Memory B cell (primary cell): ENCODE data around the gene RABGGTB.
"Not testable (repeated sequence)": the region's sequence is repeated elsewhere in the genome, so short reads cannot be mapped to it uniquely, and the experiment has no call there.

ENCODE experiments used
- ATAC-seq: fragments of 150-1000 bp; cut with Tn5 transposase; 2 replicates; pipeline ENCODE4 v1.10.0; 2021; ENCODE audit warnings: low read depth, mild to moderate bottlenecking, moderate library complexity
- DNase-seq, 2 donors: peaks; one replicate each; pipeline ENCODE4 v3.0.0; 2022; ENCODE audit warnings: low spot score in 2 of 2
- H3K27ac Mint-ChIP-seq: one replicate; pipeline ENCODE4 v1.8.0; 2022; ENCODE audit warnings: mild to moderate bottlenecking, moderate library complexity, mixed read lengths
- H3K27me3 Mint-ChIP-seq: one replicate; pipeline ENCODE4 v1.8.0; 2022; ENCODE audit warnings: mixed read lengths
- H3K36me3 Mint-ChIP-seq: one replicate; pipeline ENCODE4 v1.8.0; 2022; ENCODE audit warnings: mild to moderate bottlenecking, mixed read lengths
- H3K4me1 Mint-ChIP-seq: one replicate; pipeline ENCODE4 v1.8.0; 2022; ENCODE audit warnings: mixed read lengths
- H3K4me3 Mint-ChIP-seq: one replicate; pipeline ENCODE4 v1.8.0; 2022; ENCODE audit warnings: mild to moderate bottlenecking, moderate library complexity, mixed read lengths
- H3K9me3 Mint-ChIP-seq: one replicate; pipeline ENCODE4 v1.8.0; 2022; ENCODE audit warnings: mixed read lengths

Gene RABGGTB

GRCh38 chr1:75785983-75786853, at the start of gene RABGGTB:
Gene RABGGTB, plus strand, starts transcription at chr1:75786256. Its CDS starts 16 bp downstream, at chr1:75786272.
- Mint-ChIP-seq H3K27me3 (no peaks in the 10 kb centered on the region), H3K4me1 (peaks cover 36% of the 10 kb centered on the region), H3K4me3 (peak within 1 kb of the TSS; percentile 99), H3K27ac (peak within 1 kb of the TSS; percentile 94), H3K9me3 (no peaks in the 10 kb centered on the region), H3K36me3 (peaks cover 14% of the 10 kb centered on the region)
- DNase-seq (peak; percentile 94 to 96), ATAC-seq (peak; percentile 81)

- Mint-ChIP-seq H3K4me3 (no peak overlapping the region), H3K4me1 (peaks cover 3% of the 10 kb centered on the region), H3K9me3 (no peaks in the 10 kb centered on the region), H3K36me3 (peaks cover 21% of the 10 kb centered on the region), H3K27me3 (no peaks in the 10 kb centered on the region), H3K27ac (no peak overlapping the region)
- ATAC-seq (no peak), DNase-seq (no peak)
Observed at GRCh38 chr1:75742047-75742625, 43.9 kb upstream of the RABGGTB start.

GRCh38 chr1:75745276-75745675, 40.8 kb upstream of the RABGGTB start:
- Mint-ChIP-seq H3K4me1 (peaks cover 3% of the 10 kb centered on the region), H3K36me3 (peaks cover 21% of the 10 kb centered on the region), H3K27me3 (no peaks in the 10 kb centered on the region), H3K27ac (peak overlapping the region; percentile 49), H3K4me3 (no peak overlapping the region), H3K9me3 (no peaks in the 10 kb centered on the region)
- ATAC-seq (peak; percentile 78), DNase-seq (no peak)

- not testable (repeated sequence) for H3K9me3 Mint-ChIP-seq, H3K27me3 Mint-ChIP-seq, DNase-seq, H3K4me1 Mint-ChIP-seq, ATAC-seq, H3K4me3 Mint-ChIP-seq
- Mint-ChIP-seq H3K27ac (peak overlapping the region; percentile 39), H3K36me3 (peaks cover 31% of the 10 kb centered on the region)
Observed at GRCh38 chr1:75757210-75757609, 28.8 kb upstream of the RABGGTB start.

- not testable (repeated sequence) for H3K4me1 Mint-ChIP-seq, H3K9me3 Mint-ChIP-seq, H3K27ac Mint-ChIP-seq, ATAC-seq, H3K4me3 Mint-ChIP-seq, DNase-seq, H3K27me3 Mint-ChIP-seq
- H3K36me3 Mint-ChIP-seq = peaks cover 26% of the 10 kb centered on the region
Observed at GRCh38 chr1:75758543-75758942, 27.5 kb upstream of the RABGGTB start.

GRCh38 chr1:75764057-75764655, 21.9 kb upstream of the RABGGTB start:
- Mint-ChIP-seq H3K4me3 (no peak overlapping the region), H3K4me1 (peaks cover 2% of the 10 kb centered on the region), H3K9me3 (no peaks in the 10 kb centered on the region), H3K36me3 (peaks cover 5% of the 10 kb centered on the region), H3K27ac (peak overlapping the region; percentile 38), H3K27me3 (no peaks in the 10 kb centered on the region)
- DNase-seq (no peak), ATAC-seq (no peak)

DNA sequence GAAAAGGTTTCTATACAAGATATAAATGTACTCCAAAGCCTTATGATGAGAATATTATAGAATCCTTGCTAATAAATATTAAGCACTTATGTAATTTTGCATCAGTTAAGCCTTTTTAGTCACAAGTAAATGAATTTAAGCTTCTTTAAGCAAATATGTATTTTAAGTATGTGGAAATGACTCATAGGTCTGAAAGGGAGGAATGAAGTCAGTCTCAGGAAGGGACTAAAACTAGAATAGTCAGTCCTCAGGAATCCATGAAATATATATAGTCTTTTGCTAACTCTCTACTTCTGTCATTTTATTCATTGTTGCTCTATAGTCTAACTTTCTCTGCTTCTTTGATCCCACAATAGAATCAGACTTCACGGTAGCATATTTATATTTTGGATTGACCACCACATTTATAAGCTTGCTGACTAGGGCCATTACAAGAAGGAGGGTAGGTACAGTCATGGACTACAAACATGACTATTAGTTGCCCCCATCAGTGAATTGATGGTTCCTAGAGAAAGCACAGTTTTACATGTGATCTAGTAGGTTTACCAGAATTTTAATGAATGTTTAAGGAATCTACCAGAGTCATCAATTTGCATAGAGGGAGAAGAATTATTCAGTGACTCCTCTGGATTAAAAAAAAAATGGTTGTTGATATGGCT, 20.2 kb upstream of the RABGGTB start:
- DNase-seq = no peak
- ATAC-seq = no peak
- Mint-ChIP-seq H3K36me3 (peaks cover 5% of the 10 kb centered on the region), H3K9me3 (no peaks in the 10 kb centered on the region), H3K4me1 (peaks cover 2% of the 10 kb centered on the region), H3K27me3 (no peaks in the 10 kb centered on the region), H3K27ac (no peak overlapping the region), H3K4me3 (no peak overlapping the region)

- Mint-ChIP-seq H3K9me3 (no peaks in the 10 kb centered on the region), H3K36me3 (peaks cover 5% of the 10 kb centered on the region), H3K27ac (peak overlapping the region; percentile 41), H3K4me1 (peaks cover 2% of the 10 kb centered on the region), H3K4me3 (no peak overlapping the region), H3K27me3 (no peaks in the 10 kb centered on the region)
- no peak for ATAC-seq
- no peak for DNase-seq
Observed at GRCh38 chr1:75768016-75768415, 18.0 kb upstream of the RABGGTB start.

DNA sequence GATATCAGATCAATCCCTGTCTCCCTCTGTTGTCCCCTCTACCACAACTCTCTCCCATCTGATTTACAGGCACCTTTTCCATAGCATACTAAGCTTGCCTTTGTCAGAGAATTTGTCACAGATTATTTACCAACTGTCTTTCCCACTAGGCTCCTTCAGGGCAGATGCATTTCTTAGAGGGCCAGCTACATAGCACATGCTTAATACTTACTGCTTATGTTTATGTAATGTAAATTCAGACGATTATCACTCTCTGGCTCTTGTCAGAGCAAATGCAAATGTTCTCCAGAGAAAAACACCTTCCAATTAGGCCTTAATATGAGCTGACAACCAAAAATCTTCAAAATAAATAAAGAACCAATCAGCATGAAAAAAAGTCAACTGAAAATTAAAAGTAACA, 15.3 kb upstream of the RABGGTB start:
- Mint-ChIP-seq H3K9me3 (no peaks in the 10 kb centered on the region), H3K4me3 (no peak overlapping the region), H3K36me3 (peaks cover 11% of the 10 kb centered on the region)

GRCh38 chr1:75771978-75772377, 14.1 kb upstream of the RABGGTB start:
- Mint-ChIP-seq H3K27me3 (no peaks in the 10 kb centered on the region), H3K27ac (no peak overlapping the region), H3K4me1 (peaks cover 3% of the 10 kb centered on the region), H3K4me3 (no peak overlapping the region), H3K36me3 (peaks cover 14% of the 10 kb centered on the region), H3K9me3 (no peaks in the 10 kb centered on the region)
- no peak for ATAC-seq
- DNase-seq = no peak

More for the DNA sequence above, 15.3 kb upstream of the RABGGTB start:
- ATAC-seq (no peak), DNase-seq (no peak)
- Mint-ChIP-seq H3K27me3 (no peaks in the 10 kb centered on the region), H3K4me1 (peaks cover 3% of the 10 kb centered on the region), H3K27ac (no peak overlapping the region)

- not testable (repeated sequence) for DNase-seq, H3K27me3 Mint-ChIP-seq, H3K9me3 Mint-ChIP-seq, ATAC-seq, H3K27ac Mint-ChIP-seq, H3K4me3 Mint-ChIP-seq
- Mint-ChIP-seq H3K36me3 (peaks cover 30% of the 10 kb centered on the region), H3K4me1 (peaks cover 14% of the 10 kb centered on the region)
Observed at GRCh38 chr1:75777812-75778211, 8.2 kb upstream of the RABGGTB start.

- H3K36me3 Mint-ChIP-seq = peaks cover 30% of the 10 kb centered on the region
- H3K4me1 Mint-ChIP-seq = peaks cover 16% of the 10 kb centered on the region
- not testable (repeated sequence) for H3K4me3 Mint-ChIP-seq, H3K27me3 Mint-ChIP-seq, H3K9me3 Mint-ChIP-seq, ATAC-seq, DNase-seq, H3K27ac Mint-ChIP-seq
Observed at GRCh38 chr1:75778694-75779093, 7.4 kb upstream of the RABGGTB start.

GRCh38 chr1:75780183-75780582, 5.9 kb upstream of the RABGGTB start:
- not testable (repeated sequence) for H3K9me3 Mint-ChIP-seq, DNase-seq, H3K27me3 Mint-ChIP-seq, ATAC-seq, H3K4me3 Mint-ChIP-seq
- peak overlapping the region; percentile 35 for H3K27ac Mint-ChIP-seq
- H3K4me1 Mint-ChIP-seq = peaks cover 15% of the 10 kb centered on the region
- H3K36me3 Mint-ChIP-seq = peaks cover 24% of the 10 kb centered on the region

DNA sequence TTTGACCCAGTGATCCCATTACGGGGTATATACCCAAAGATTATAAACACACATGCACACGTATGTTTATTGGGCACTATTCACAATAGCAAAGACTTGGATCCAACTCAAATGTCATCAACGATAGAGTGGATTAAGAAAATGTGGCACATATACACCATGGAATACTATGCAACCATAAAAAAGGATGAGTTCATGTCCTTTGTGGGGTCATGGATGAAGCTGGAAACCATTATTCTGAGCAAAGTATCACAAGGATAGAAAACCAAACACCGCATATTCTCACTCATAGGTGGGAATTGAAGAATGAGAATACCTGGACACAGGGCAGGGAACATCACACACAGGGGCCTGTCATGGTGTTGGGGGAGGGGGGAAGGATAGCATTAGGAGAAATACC, 2.1 kb upstream of the RABGGTB start:
- not testable (repeated sequence) for ATAC-seq, H3K9me3 Mint-ChIP-seq, H3K27me3 Mint-ChIP-seq, DNase-seq
- Mint-ChIP-seq H3K4me3 (peak overlapping the region; percentile 64), H3K27ac (peak overlapping the region; percentile 94), H3K4me1 (peaks cover 27% of the 10 kb centered on the region), H3K36me3 (peaks cover 15% of the 10 kb centered on the region)
